Activated naive CD8-positive, alpha-beta T cell treated with anti-CD3 and anti-CD28 coated beads, Interleukin-2, amount 50 U/mL, for 16 hours (primary cell): ENCODE results near the gene MALSU1.
"Not testable (repeated sequence)": the region's sequence is repeated elsewhere in the genome, so short reads cannot be mapped to it uniquely, and the experiment has no call there.

Source experiments
- DNase-seq: peaks from one replicate; pipeline ENCODE4 v3.0.0-alpha.2; 2020; ENCODE audit warnings: low read depth, low spot score

The MALSU1 gene

GRCh38 chr7:23285657-23286646, 13.2 kb upstream of the MALSU1 start:
- no peak for DNase-seq

GRCh38 chr7:23287612-23288011, 11.5 kb upstream of the MALSU1 start:
- DNase-seq, result no peak

- no peak for DNase-seq
Observed at GRCh38 chr7:23290993-23291392, 8.1 kb upstream of the MALSU1 start.

- no peak for DNase-seq
Observed at GRCh38 chr7:23291957-23292560, 7.1 kb upstream of the MALSU1 start.

- no peak for DNase-seq
Observed at GRCh38 chr7:23292623-23293022, 6.5 kb upstream of the MALSU1 start.

- no peak for DNase-seq
Observed at GRCh38 chr7:23293500-23294073, 5.6 kb upstream of the MALSU1 start.

- no peak for DNase-seq
Observed at GRCh38 chr7:23294549-23295400, 4.4 kb upstream of the MALSU1 start.

- DNase-seq, result no peak
Observed at GRCh38 chr7:23295401-23295697, 3.8 kb upstream of the MALSU1 start.

GRCh38 chr7:23298141-23298881, 828 bp upstream of the MALSU1 start:
- no peak for DNase-seq

GRCh38 chr7:23299770-23300300, 696 bp downstream of the MALSU1 start:
- DNase-seq, result no peak

GRCh38 chr7:23306936-23307521, 7.9 kb downstream of the MALSU1 start:
- DNase-seq, result no peak

- DNase-seq, result no peak
Observed at GRCh38 chr7:23308754-23309153, 9.6 kb downstream of the MALSU1 start.

- DNase-seq, result not testable (repeated sequence)
Observed at GRCh38 chr7:23312141-23312540, 13.0 kb downstream of the MALSU1 start.

- DNase-seq, result no peak
Observed at GRCh38 chr7:23315366-23315765, 16.2 kb downstream of the MALSU1 start.

- DNase-seq, result no peak
Observed at GRCh38 chr7:23331132-23331531, 32.0 kb downstream of the MALSU1 start.

GRCh38 chr7:23332193-23332592, 33.1 kb downstream of the MALSU1 start:
- no peak for DNase-seq

GRCh38 chr7:23332910-23333612, 33.9 kb downstream of the MALSU1 start:
- DNase-seq, result no peak

- no peak for DNase-seq
Observed at GRCh38 chr7:23333671-23334246, 34.6 kb downstream of the MALSU1 start.

- no peak for DNase-seq
Observed at GRCh38 chr7:23334482-23335056, 35.4 kb downstream of the MALSU1 start.
